Mesenchymal stem cell (in vitro differentiated cells and primary cell): ENCODE results near the gene ALKAL2.

Experiments
- DNase-seq: peaks from one replicate; pipeline ENCODE4 v3.0.0-alpha.2; 2013
- H2AFZ ChIP-seq: one replicate; pipeline ENCODE4 v1.6.1; 2013; ENCODE audit warnings: low read depth, mild to moderate bottlenecking, control low read depth, inconsistent platforms, low read length, moderate library complexity
- H2AK5ac ChIP-seq: 2 replicates; pipeline ENCODE4 v1.6.1; 2013; ENCODE audit warnings: low read length, moderate library complexity, mild to moderate bottlenecking, inconsistent platforms; ENCODE audit not compliant: severe bottlenecking
- H2BK120ac ChIP-seq: one replicate; pipeline ENCODE4 v1.6.1; 2013; ENCODE audit warnings: low read depth, mild to moderate bottlenecking, inconsistent platforms, low read length, moderate library complexity
- H2BK12ac ChIP-seq, 2 experiments: one replicate each; pipeline ENCODE4 v1.6.1; 2013; ENCODE audit warnings: inconsistent platforms in 2 of 2, low read length in 2 of 2, mild to moderate bottlenecking in 2 of 2, moderate library complexity in 2 of 2, control low read depth in 1 of 2
- H2BK15ac ChIP-seq: one replicate; pipeline ENCODE4 v1.6.1; 2013; ENCODE audit warnings: mild to moderate bottlenecking, low read depth, inconsistent platforms; ENCODE audit not compliant: poor library complexity, severe bottlenecking
- H2BK5ac ChIP-seq: 2 replicates; pipeline ENCODE4 v1.6.1; 2013; ENCODE audit warnings: low read depth, mild to moderate bottlenecking, low read length, control low read depth, inconsistent platforms; ENCODE audit not compliant: poor library complexity, severe bottlenecking
- H3K14ac ChIP-seq, 2 experiments: one replicate each; pipeline ENCODE4 v1.6.1; 2013; ENCODE audit warnings: inconsistent platforms in 2 of 2, low read length in 2 of 2, control low read depth in 1 of 2, mild to moderate bottlenecking in 1 of 2, moderate library complexity in 1 of 2
- H3K18ac ChIP-seq, 2 experiments: one replicate each; pipeline ENCODE4 v1.6.1; 2013; ENCODE audit warnings: inconsistent platforms in 2 of 2, low read length in 2 of 2, control low read depth in 1 of 2, low read depth in 1 of 2, mild to moderate bottlenecking in 1 of 2
- H3K23ac ChIP-seq, 2 experiments: one replicate each; pipeline ENCODE4 v1.6.1; 2013; ENCODE audit warnings: inconsistent platforms in 2 of 2, low read length in 2 of 2, mild to moderate bottlenecking in 2 of 2, moderate library complexity in 2 of 2, control low read depth in 1 of 2
- H3K27ac ChIP-seq: 2 replicates; pipeline ENCODE4 v1.5.1; 2013; ENCODE audit warnings: mild to moderate bottlenecking, moderate library complexity, low read length, control low read depth, inconsistent platforms; ENCODE audit not compliant: poor library complexity, severe bottlenecking
- H3K27me3 ChIP-seq, 2 experiments: 2 replicates each; pipeline versions ENCODE4 v1.6.1 to v1.7.0; 2013; ENCODE audit warnings: low read length in 2 of 2, mild to moderate bottlenecking in 2 of 2, moderate library complexity in 2 of 2, control low read depth in 1 of 2, inconsistent platforms in 1 of 2; ENCODE audit not compliant: control insufficient read depth in 1 of 2, insufficient read depth in 1 of 2
- H3K36me3 ChIP-seq, 2 experiments: 2 replicates each; pipeline versions ENCODE4 v1.6.1 to v1.7.0; 2013; ENCODE audit warnings: low read length in 2 of 2, control low read depth in 1 of 2, inconsistent platforms in 1 of 2, low read depth in 1 of 2, mild to moderate bottlenecking in 1 of 2; ENCODE audit not compliant: insufficient read depth in 2 of 2, control insufficient read depth in 1 of 2
- H3K4ac ChIP-seq, 2 experiments: one replicate each; pipeline ENCODE4 v1.6.1; 2013; ENCODE audit warnings: inconsistent platforms in 2 of 2, low read length in 2 of 2, mild to moderate bottlenecking in 2 of 2, moderate library complexity in 2 of 2, control low read depth in 1 of 2, low read depth in 1 of 2
- H3K4me1 ChIP-seq: 2 replicates; pipeline ENCODE4 v1.6.1; 2013; ENCODE audit warnings: low read depth, low read length, control low read depth; ENCODE audit not compliant: control insufficient read depth, insufficient read depth
- H3K4me2 ChIP-seq: 2 replicates; pipeline ENCODE4 v1.6.1; 2013; ENCODE audit warnings: low read length, mild to moderate bottlenecking, inconsistent platforms; ENCODE audit not compliant: poor library complexity, severe bottlenecking
- H3K4me3 ChIP-seq, 2 experiments: 2 replicates each; pipeline versions ENCODE4 v1.5.1 to v1.7.0; 2013; ENCODE audit warnings: low read length in 2 of 2, mild to moderate bottlenecking in 2 of 2, control low read depth in 1 of 2, low read depth in 1 of 2; ENCODE audit not compliant: insufficient read depth in 1 of 2
- H3K79me1 ChIP-seq: replicated peaks from 2 replicates; pipeline ENCODE4 v1.6.1; 2013; ENCODE audit warnings: mild to moderate bottlenecking, control low read depth, low read length, inconsistent platforms; ENCODE audit not compliant: poor library complexity, severe bottlenecking
- H3K9ac ChIP-seq: 2 replicates; pipeline ENCODE4 v1.7.0; 2013; ENCODE audit warnings: mild to moderate bottlenecking, low read length, moderate library complexity
- H3K9me3 ChIP-seq: 2 replicates; pipeline ENCODE4 v1.7.0; 2013; ENCODE audit warnings: mild to moderate bottlenecking, low read length; ENCODE audit not compliant: control insufficient read depth
- H4K8ac ChIP-seq: one replicate; pipeline ENCODE4 v1.6.1; 2013; ENCODE audit warnings: inconsistent platforms, mild to moderate bottlenecking, low read length, moderate library complexity
- H4K91ac ChIP-seq: one replicate; pipeline ENCODE4 v1.6.1; 2013; ENCODE audit warnings: mild to moderate bottlenecking, low read length, inconsistent platforms
- WGBS: methylation state at CpG from one replicate; pipeline ENCODE4 v1.1.7; 2013; ENCODE audit warnings: mixed read lengths; 5-methylcytosine and 5-hydroxymethylcytosine counted together

Gene ALKAL2

DNA sequence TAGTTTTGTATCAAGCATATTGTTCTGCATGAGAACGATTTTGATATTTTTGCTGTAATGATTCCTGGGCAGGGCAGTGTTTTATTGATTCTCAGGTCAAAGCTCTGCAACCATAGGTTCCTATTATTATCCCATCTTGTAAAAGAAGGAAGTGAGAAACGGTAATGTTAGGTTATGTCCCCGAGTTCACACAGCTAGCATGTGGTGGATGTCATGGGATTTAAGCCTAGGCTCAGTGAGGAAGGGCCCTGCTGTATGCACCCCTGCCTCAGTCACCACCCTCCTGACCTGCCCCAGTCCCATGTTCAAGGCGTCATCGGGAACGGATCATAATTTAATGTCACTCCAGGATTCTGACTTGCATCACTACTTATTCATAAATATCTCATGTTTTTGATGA lies 12.4 kb downstream of the ALKAL2 start:
- 98% methylated on average over 3 of the region's 6 CpGs for WGBS
- Histone ChIP-seq H3K14ac (no peak overlapping the region), H2AK5ac (no peak overlapping the region), H3K36me3 (peaks cover 25 to 86% of the 10 kb centered on the region in 2 experiments), H2BK15ac (no peak overlapping the region), H2BK12ac (no peak overlapping the region), H4K8ac (no peak overlapping the region), H3K79me1 (peaks cover 23% of the 10 kb centered on the region), H3K27me3 (no peaks in the 10 kb centered on the region), H3K4me3 (no peak overlapping the region), H3K4ac (no peak overlapping the region), H3K23ac (no peak overlapping the region), H3K18ac (no peak overlapping the region), H3K4me2 (no peak overlapping the region), H2BK120ac (no peak overlapping the region), H3K9ac (no peak overlapping the region), H3K4me1 (peaks cover 7% of the 10 kb centered on the region), H2BK5ac (no peak overlapping the region), H4K91ac (no peak overlapping the region), H2AFZ (no peak overlapping the region), H3K9me3 (no peaks in the 10 kb centered on the region), H3K27ac (no peak overlapping the region)
- no peak for DNase-seq

GRCh38 chr2:274503-274902 lies 13.4 kb downstream of the ALKAL2 start:
- Histone ChIP-seq H3K23ac (no peak overlapping the region), H3K18ac (no peak overlapping the region), H3K14ac (no peak overlapping the region), H3K9me3 (no peaks in the 10 kb centered on the region), H3K27me3 (no peaks in the 10 kb centered on the region), H2AK5ac (no peak overlapping the region), H3K4me3 (no peak overlapping the region), H4K91ac (no peak overlapping the region), H3K27ac (no peak overlapping the region), H2BK12ac (no peak overlapping the region), H3K4me1 (peaks cover 7% of the 10 kb centered on the region), H2AFZ (no peak overlapping the region), H4K8ac (no peak overlapping the region), H3K4ac (no peak overlapping the region), H2BK120ac (no peak overlapping the region), H2BK5ac (no peak overlapping the region), H2BK15ac (no peak overlapping the region), H3K79me1 (peaks cover 19% of the 10 kb centered on the region), H3K4me2 (no peak overlapping the region), H3K36me3 (peaks cover 25 to 83% of the 10 kb centered on the region in 2 experiments), H3K9ac (no peak overlapping the region)
- no peak for DNase-seq
- WGBS: 98% methylated on average over 2 of the region's 3 CpGs

DNA sequence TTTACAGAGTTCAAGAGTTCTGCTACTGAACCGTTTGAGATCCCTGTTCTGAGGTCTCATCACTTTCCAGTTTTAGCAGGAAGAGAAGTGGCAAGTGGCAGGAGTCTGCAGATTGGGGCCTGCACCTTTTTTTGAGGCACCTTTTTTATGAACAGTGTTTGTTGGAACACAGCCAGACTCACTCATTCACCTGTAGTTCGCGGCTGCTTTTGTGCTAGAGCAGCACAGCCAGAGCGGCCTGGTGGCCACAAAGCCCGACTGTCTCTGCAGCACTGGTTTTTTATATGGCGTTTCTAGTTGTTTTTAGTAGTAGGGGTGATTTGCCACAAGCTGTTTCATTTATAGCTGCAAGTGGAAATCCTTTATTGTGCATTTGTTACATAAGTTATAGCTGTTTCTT lies 14.6 kb downstream of the ALKAL2 start:
- no peaks in the 10 kb centered on the region for H3K27me3 ChIP-seq
- no peak overlapping the region for H3K4me3 ChIP-seq
- H3K9me3 ChIP-seq: no peaks in the 10 kb centered on the region
- no peak overlapping the region for H3K27ac ChIP-seq
- peaks cover 17% of the 10 kb centered on the region for H3K79me1 ChIP-seq
- no peak overlapping the region for H4K8ac ChIP-seq
- no peak overlapping the region for H2BK12ac ChIP-seq
- H2AFZ ChIP-seq: no peak overlapping the region
- no peak overlapping the region for H3K18ac ChIP-seq
- H3K23ac ChIP-seq: no peak overlapping the region
- 97% methylated on average over 5 of the region's 6 CpGs for WGBS
- H2BK120ac ChIP-seq: no peak overlapping the region
- no peak overlapping the region for H2BK5ac ChIP-seq
- no peak overlapping the region for H2AK5ac ChIP-seq
- no peak overlapping the region for H3K4ac ChIP-seq
- H4K91ac ChIP-seq: no peak overlapping the region
- H2BK15ac ChIP-seq: no peak overlapping the region
- H3K9ac ChIP-seq: no peak overlapping the region
- no peak for DNase-seq
- H3K14ac ChIP-seq: no peak overlapping the region
- H3K36me3 ChIP-seq: peaks cover 23 to 71% of the 10 kb centered on the region in 2 experiments
- H3K4me2 ChIP-seq: no peak overlapping the region
- peaks cover 5% of the 10 kb centered on the region for H3K4me1 ChIP-seq

DNA sequence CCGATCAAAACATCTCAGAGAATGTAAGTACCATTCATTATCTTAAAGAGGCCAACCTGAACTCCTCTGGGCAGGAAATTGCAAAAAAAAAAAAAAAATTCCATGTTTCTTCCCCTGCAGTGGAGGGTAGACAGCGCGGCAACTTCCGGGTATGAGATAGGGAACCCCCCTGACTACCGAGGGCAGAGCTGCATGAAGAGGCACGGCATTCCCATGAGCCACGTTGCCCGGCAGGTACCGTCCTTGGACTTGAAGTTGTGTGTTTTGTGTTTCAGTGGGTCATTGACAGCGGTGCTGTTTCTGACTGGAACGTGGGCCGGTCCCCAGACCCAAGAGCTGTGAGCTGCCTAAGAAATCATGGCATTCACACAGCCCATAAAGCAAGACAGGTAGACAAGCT lies 16.0 kb downstream of the ALKAL2 start:
- Histone ChIP-seq H4K8ac (no peak overlapping the region), H3K27me3 (no peaks in the 10 kb centered on the region), H2AK5ac (no peak overlapping the region), H2AFZ (no peak overlapping the region), H3K36me3 (peaks cover 19 to 57% of the 10 kb centered on the region in 2 experiments), H3K9me3 (no peaks in the 10 kb centered on the region), H3K18ac (no peak overlapping the region), H3K4ac (no peak overlapping the region), H4K91ac (no peak overlapping the region), H3K4me1 (peaks cover 4% of the 10 kb centered on the region), H3K14ac (no peak overlapping the region), H3K23ac (no peak overlapping the region), H2BK15ac (no peak overlapping the region), H3K9ac (no peak overlapping the region), H2BK5ac (no peak overlapping the region), H2BK120ac (no peak overlapping the region), H3K4me2 (no peak overlapping the region), H3K79me1 (peaks cover 12% of the 10 kb centered on the region), H3K4me3 (no peak overlapping the region), H2BK12ac (no peak overlapping the region), H3K27ac (no peak overlapping the region)
- no peak for DNase-seq
- over 99% methylated on average over 12 of the region's 12 CpGs for WGBS
